HG03469 (cell line): ENCODE results near the gene DPP6.
"Not testable (repeated sequence)": the region's sequence is repeated elsewhere in the genome, so short reads cannot be mapped to it uniquely, and the experiment has no call there.

Source experiments
- ATAC-seq: cut with Tn5 transposase; IDR thresholded peaks from one replicate; pipeline ENCODE4 v1.9.1; 2021; ENCODE audit warnings: mild to moderate bottlenecking, moderate library complexity, moderate number of reproducible peaks; ENCODE audit not compliant: unreplicated experiment

DPP6 gene

DNA sequence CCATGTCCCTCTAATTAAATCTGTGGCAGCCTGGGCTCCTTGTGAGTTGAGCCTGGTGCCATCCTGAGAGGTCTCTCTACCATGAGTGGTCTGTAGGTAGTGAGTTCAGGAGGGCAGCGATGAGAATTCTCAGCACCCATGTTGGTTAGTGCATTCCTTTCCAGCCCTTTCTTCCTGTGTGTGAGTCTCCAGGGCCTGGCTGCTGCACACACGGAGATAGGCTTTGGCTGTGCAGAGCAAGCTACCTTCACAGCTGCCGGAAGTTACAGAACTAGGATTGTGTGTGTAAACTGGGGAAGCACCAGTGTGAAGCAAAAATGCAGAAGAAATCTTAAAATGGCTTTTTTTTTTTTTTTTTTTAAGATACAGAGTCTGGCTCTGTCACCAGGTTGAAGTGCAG, 592.2 kb downstream of the DPP6 start:
- no peak for ATAC-seq

DNA sequence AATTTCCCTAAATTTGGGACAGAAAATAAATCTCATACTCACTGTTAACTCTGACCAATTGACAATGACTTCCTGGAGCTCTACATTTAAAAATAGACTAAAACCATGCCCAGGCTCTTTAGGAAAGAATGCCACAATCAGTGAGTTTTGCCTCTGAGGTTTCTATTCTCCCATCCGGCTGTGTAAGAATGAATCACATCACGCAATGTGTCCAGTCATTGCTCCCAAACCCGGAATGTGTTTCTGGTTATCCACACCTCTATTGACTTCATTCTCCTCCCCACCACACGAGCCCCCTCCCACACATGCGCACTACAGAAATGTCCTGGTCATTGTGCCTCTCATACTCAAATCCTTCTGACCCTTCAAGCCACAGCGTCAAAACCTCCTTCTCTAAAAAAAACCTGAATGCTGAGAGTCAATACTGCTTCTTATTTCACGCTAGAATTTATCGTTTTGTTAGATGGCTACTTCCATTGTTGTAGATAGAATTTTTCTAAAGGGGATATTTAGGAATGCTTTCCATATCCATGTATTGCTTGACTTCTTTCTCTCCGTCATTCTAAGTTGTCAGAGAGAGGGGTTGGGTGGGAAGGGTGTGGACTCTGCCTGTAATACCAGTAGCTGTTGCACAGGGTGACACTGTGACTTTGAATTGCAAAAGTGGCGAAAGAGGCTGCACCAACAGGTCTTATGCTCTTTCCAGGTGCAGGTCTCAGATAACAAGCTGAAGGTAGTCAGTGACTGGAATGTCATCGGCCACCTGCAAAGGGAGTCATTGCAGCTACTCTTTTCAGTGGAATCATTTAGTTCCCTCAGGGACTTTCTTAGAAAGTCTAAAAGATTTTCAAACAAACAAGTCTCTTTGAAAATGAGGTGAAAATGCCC, 594.2 kb downstream of the DPP6 start:
- ATAC-seq = no peak

DNA sequence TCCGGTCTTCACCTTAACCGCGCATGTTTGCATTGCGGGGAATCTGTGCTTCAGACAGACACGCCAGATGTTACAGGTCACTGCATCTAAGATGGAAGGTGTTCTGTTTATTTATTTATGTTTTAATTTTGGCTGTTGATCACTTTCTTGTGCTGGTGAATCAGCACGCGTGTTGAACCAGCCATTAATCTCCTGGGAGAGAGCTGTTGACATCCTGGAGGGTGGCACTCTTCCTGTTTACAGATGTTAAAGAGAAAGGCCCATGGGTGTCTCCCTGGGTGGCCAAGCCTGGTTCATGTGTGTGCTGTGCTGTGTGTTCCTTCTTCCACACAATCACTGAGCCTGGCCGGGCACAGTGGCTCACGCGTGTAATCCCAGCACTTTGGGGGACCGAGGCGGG, 595.4 kb downstream of the DPP6 start:
- ATAC-seq = no peak

DNA sequence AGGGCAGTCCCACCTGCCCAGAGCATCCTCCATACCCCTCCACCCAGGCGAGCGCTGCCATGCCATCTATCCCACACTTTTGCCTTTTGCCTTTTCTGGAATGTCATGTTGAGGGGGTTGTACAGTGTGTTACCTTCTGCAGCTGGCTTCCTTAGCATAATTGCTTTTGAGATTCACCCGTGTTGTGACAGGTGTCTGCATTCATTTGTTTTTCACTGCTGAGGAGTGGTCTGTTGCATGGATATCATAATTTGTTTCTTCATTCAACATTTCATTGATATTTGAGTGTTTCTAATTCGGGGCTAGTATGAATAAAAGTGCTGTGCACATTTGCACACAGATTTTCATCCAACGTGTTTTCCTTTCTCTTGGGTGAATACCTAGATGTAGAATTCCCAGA, 596.8 kb downstream of the DPP6 start:
- ATAC-seq = no peak

DNA sequence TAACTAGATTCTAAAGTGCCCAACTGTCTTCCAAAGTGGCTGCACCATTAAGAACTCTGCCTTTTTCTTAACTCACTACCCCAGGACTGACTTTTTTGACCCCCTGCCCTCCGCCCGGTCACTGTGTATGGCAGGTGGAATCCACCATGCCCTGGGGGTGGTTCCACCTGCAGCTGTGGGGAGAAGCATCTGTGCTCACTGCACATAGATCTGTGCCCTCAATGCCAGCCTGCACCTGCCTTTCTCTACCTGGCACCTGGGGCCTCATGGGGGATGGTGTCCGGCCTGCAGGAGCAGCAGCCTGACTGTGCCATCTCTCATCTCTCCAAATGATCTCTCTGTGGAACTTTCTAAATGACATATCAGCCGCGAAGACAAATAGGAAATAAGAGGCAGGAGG, 597.2 kb downstream of the DPP6 start:
- no peak for ATAC-seq

DNA sequence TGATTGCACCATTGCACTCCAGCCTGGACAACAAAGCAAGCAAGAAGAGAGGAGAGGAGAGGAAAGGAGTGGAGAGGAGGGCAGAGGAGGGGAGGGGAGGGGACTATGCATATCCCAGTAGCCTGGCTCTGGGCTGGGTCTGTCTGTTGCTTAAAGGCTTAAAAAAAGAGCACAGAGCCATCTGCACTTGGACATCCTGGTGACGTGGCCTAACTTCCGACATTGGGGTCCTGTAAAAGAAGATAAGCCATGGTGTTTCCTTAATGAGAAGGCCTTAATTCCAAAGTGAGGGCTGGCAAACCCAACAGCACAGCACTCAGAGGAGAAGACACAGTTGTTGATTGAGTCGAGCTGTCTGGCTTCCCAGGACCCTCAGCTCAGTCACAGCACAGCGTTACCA, 598.1 kb downstream of the DPP6 start:
- ATAC-seq = no peak

DNA sequence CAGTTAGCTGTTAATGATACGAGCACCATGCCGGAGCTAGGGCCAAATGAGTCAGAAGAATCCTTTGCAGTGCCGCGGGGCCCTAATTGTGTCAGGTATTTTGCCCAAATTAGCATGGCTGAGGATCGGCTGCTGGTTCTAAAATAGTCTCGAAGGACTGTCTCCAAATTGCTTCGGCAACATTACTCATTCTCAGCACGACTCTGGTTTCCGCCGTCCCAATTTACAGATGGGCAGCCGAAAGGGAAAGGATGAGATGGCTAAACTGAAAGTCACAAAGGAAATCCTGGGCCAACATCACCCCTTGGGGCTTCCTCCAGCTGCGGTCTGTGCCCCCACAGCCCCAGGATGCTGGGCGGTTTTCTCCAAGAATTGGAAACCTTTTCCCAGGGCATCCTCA, 599.3 kb downstream of the DPP6 start:
- no peak for ATAC-seq

- no peak for ATAC-seq
Measured at GRCh38 chr7:154652564-154652963, 600.4 kb downstream of the DPP6 start.

DNA sequence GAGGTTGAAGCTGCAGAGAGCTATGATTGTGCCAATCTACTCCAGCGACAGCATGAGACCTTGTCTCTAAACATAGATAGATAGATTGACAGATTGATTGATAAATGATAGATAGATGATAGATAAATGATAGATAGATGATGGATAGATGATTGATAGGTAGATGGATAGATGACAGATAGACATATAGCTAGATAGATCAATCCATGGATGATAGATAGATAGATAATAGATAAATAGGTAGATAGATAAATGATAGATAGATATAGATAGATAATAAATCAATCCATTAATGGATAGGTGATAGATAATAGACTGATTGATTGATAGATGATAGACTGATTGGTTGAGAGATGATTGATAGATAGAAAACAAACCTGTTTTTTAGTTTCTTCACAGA, 601.1 kb downstream of the DPP6 start:
- ATAC-seq = no peak

DNA sequence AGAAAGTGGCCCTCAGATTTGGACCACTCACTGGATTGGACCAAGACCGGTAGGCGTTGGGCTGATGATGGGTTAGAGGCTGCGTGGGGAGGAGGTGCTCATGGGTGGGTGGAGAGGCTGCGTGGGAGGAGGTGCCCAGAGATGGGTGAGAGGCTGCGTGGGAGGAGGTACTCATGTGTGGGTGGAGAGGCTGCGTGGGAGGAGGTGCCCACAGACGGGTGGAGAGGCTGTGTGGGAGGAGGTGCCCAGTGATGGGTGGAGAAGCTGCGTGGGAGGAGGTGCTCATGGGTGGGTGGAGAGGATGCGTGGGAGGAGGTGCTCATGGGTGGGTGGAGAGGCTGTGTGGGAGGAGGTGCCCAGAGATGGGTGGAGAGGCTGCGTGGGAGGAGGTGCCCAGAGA, 604.4 kb downstream of the DPP6 start:
- no peak for ATAC-seq

DNA sequence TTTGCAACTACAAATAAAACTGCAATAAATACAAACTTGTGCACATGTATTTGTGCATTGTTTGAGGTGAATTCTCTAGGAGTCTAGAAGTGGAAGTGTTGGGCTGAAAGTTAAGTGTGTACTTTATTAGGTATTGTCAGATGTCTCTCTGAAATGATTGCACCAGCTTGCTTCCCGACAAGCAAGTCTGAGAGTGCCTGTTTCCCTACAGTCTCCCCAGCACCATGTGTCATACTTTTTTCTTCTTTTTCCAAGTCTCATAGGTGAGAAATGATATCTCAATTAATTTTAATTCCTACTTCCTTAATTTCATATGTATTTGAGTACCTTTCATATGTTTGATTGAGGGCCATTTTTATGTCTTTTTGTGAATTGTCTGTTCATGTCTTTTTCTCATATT, 614.6 kb downstream of the DPP6 start:
- no peak for ATAC-seq

- ATAC-seq = no peak
Measured at GRCh38 chr7:154672659-154673415, 620.6 kb downstream of the DPP6 start.

- no peak for ATAC-seq
Measured at GRCh38 chr7:154674191-154674590, 622.0 kb downstream of the DPP6 start.

DNA sequence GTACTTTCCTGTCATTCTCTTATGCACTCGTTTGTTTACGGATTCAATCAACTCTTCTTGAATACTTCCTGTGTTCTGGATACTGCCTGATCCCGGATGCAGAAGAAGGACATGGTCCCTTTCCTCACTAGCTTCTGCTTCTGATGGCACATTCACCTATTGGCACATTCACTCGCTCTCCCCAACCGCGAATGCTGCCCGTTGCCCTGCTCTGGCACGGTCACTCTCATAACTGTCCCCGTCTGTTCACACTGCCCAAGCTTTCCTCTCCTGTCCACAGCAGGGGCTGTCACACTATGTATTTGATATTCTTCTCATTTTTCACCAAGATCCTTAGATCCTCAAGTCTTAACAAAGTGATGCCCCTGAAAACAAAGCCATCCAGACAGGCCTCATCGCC, 623.4 kb downstream of the DPP6 start:
- no peak for ATAC-seq

- ATAC-seq = not testable (repeated sequence)
Measured at GRCh38 chr7:154676033-154676421, 623.8 kb downstream of the DPP6 start.

GRCh38 chr7:154676422-154677073, 624.4 kb downstream of the DPP6 start:
- ATAC-seq = no peak

DNA sequence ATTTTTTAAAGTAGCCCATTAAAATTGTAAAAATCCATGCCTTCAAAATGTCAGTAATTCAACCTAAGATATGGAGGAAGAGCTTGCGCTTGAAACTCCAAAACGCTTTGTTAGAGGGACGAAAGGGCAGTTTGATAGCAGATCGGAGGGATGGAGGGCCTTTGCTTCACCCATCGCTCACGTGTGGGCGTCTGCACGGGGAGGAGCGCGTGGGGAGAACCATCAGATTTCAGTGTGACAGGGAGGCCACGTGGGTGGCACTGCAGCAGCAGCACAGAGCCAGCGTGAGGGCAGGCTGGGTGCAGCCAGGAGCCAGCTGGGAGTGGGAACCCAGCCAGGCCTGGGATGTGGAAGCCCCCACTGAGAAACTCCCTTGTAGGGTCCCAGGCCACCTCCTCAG, 625.3 kb downstream of the DPP6 start:
- no peak for ATAC-seq

DNA sequence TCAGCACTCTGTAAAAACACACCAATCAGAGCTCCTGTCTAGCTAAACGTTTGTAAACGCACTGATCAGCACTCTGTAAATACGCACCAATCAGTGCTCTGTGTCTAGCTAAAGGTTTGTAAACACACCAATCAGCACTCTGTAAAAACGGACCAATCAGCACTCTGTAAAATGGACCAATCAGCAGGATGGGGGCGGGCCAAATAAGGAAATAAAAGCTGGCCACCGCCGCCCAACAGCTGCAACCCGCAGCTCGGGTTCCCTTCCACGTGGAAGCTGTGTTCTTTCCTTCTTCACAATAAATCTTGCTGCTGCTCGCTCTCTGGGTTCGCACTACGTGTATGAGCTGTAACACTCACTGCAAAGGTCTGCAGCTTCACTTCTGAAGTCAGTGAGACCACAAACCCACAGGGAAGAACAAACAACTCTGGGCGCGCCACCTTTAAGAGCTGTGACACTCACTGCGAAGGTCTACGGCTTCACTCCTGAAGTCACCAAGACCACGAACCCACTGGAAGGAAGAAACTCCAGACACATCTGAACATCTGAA, 625.9 kb downstream of the DPP6 start:
- not testable (repeated sequence) for ATAC-seq

DNA sequence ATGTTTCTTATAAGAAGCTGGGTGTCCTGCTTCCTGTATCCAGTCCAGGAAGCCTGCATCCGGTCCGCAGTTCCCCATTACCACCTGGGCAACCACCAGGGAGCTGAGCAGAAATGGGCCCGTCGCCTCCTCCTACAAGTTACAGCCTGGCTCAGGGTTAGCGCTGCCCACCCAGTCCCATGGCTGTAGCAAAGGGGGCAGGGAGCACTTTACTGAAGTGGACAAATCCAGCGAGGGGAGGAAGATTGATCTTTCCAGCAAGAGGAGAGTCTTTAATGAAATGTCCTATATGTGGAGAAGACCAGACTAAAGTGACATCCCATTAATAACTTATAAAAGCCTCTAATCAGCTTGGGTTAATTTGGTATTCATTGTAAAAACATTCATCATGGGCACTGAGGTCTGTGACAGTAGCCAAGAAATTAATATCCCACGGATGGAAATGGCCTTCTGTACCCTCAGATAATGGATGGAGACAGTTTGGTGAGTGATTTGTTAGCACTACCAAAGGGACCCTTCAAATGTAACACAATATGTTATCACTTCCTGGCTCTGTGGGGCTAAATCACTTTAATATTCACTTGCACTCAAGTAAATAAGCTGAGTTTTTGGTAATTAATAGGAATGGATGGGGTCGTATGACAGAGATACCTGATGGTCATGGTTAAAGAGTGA, 627.3 kb downstream of the DPP6 start:
- no peak for ATAC-seq

DNA sequence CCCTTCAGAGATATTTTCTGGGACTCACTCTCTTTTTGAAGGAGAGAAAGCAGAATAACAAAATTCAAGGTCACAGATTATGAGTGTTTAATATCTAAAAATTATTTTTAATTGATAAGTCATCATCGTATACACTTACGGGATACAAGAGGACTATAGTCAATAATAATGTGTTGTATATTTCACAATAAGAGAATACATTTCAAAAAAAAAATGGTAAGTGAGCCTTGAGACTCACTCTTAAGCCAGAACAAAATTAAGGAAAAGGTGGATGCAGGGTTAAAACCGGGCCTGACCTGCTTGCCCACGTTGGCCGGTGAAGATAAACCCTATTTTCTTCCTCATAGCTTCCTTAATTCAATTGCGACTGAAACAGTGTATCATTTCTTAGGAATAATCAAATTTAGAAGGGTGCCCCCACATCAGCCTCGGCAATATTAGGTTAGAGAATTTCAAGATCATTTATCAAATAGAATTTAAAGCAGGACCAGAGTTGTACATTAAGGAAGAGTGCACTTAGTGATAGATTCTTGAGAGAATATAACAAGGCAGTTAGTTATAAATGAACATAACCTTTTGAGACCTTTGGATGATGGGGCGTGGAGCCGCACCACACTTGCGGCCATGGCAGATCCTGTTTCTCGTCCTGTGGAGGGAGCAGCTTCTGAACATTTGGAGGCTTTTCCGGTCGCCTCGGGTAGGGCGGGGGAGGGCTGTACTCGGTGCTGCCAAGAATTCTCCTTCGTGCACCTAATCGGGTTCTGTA, 628.9 kb downstream of the DPP6 start:
- ATAC-seq = no peak
